OCI-LY1 (cell line): ENCODE data around the gene INTS12.

Source experiments
- H2AFZ ChIP-seq: fragments of 200-600 bp; sonication (generic), shearing (Covaris generic); 2 replicates; pipeline ENCODE4 v1.6.0; 2014; ENCODE audit warnings: antibody characterized with exemption, mild to moderate bottlenecking, low read length
- H3F3A ChIP-seq: fragments of 200-600 bp; sonication (generic), shearing (Covaris generic); 2 replicates; pipeline ENCODE4 v1.6.0; 2014; ENCODE audit warnings: mild to moderate bottlenecking, antibody characterized with exemption, low read length, moderate library complexity; ENCODE audit not compliant: insufficient read depth
- H3K27ac ChIP-seq: fragments of 200-600 bp; sonication (generic); 2 replicates; pipeline ENCODE4 v1.5.1; 2014; ENCODE audit warnings: low read length, mixed run types, mild to moderate bottlenecking, low read depth; ENCODE audit not compliant: poor library complexity, severe bottlenecking
- H3K27me3 ChIP-seq: fragments of 200-600 bp; sonication (generic); 2 replicates; pipeline ENCODE4 v1.6.0; 2014; ENCODE audit warnings: antibody characterized with exemption, mild to moderate bottlenecking, low read length, moderate library complexity; ENCODE audit not compliant: insufficient read depth
- H3K36me3 ChIP-seq: fragments of 200-600 bp; sonication (generic); 2 replicates; pipeline ENCODE4 v1.6.1; 2014; ENCODE audit warnings: mild to moderate bottlenecking, antibody characterized with exemption, low read length, moderate library complexity, mixed read lengths; ENCODE audit not compliant: insufficient read depth
- H3K4me1 ChIP-seq: fragments of 200-600 bp; sonication (generic); 2 replicates; pipeline ENCODE4 v1.5.1; 2014; ENCODE audit warnings: mild to moderate bottlenecking, low read length, moderate library complexity; ENCODE audit not compliant: insufficient read depth, severe bottlenecking
- H3K4me2 ChIP-seq: fragments of 200-600 bp; sonication (generic), shearing (Covaris generic); 2 replicates; pipeline ENCODE4 v1.6.1; 2014; ENCODE audit warnings: low read length
- H3K4me3 ChIP-seq: fragments of 200-600 bp; sonication (generic); 2 replicates; pipeline ENCODE4 v1.5.1; 2014; ENCODE audit warnings: low read length, low read depth, mild to moderate bottlenecking, mixed read lengths; ENCODE audit not compliant: poor library complexity, severe bottlenecking
- H3K79me2 ChIP-seq: fragments of 200-600 bp; shearing (Covaris generic); 2 replicates; pipeline ENCODE4 v1.6.1; 2016; ENCODE audit warnings: mixed run types, low read length, mixed read lengths; ENCODE audit not compliant: insufficient read depth
- H3K9ac ChIP-seq: fragments of 200-600 bp; sonication (generic), shearing (Covaris generic); 2 replicates; pipeline ENCODE4 v1.6.1; 2014; ENCODE audit warnings: mild to moderate bottlenecking, low read length, mixed read lengths
- H3K9me2 ChIP-seq: fragments of 200-600 bp; sonication (generic), shearing (Covaris generic); 2 replicates; pipeline ENCODE4 v1.6.1; 2014; ENCODE audit warnings: low read depth, mild to moderate bottlenecking, low read length, mixed read lengths
- H3K9me3 ChIP-seq: fragments of 200-600 bp; shearing (Covaris generic); 2 replicates; pipeline ENCODE4 v1.6.1; 2014; ENCODE audit warnings: low read length, mixed read lengths
- H4K20me1 ChIP-seq: fragments of 200-600 bp; sonication (generic), shearing (Covaris generic); 2 replicates; pipeline ENCODE4 v1.6.0; 2016; ENCODE audit warnings: mild to moderate bottlenecking, low read length; ENCODE audit not compliant: insufficient read depth
- EZH2 ChIP-seq: fragments of 200-600 bp; sonication (generic), shearing (Covaris generic); IDR thresholded peaks from 2 replicates; pipeline ENCODE4 v1.8.0; 2017; ENCODE audit warnings: borderline replicate concordance, mixed run types, mild to moderate bottlenecking, antibody characterized with exemption, low read length, moderate library complexity, mixed read lengths
- TF ChIP-seq, protein P1 (sequence below): fragments of 200-600 bp; sonication (generic), shearing (Covaris generic); IDR thresholded peaks from 2 replicates; pipeline ENCODE4 v1.5.1; 2017; ENCODE audit warnings: mild to moderate bottlenecking, antibody characterized with exemption, low read length, moderate library complexity, mixed read lengths

INTS12 gene

DNA sequence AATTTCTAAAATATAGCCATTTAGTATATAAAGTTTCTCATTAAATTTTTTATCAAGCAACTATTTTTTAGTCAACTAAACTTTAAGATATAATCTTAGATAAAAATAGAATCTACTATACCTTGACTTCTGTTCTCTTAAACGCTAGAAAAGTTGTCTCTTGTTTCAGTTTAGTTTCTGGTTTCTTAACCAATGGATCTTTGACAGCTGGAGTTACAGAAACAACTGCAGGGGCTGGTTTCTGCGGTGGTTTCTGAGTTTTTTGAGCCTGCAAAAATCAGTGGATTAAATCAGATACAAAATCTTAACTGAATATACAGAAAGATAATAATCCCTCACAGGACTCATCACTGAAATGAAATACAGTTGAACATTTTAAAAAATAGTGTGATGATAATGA lies 21.9 kb downstream of the INTS12 start:
- Histone ChIP-seq H3F3A (no peaks in the 10 kb centered on the region), H3K4me3 (no peak overlapping the region), H3K4me1 (no peaks in the 10 kb centered on the region), H3K27ac (no peak overlapping the region), H2AFZ (no peak overlapping the region), H3K9me2 (no peaks in the 10 kb centered on the region), H3K27me3 (no peaks in the 10 kb centered on the region), H3K79me2 (no peaks in the 10 kb centered on the region), H4K20me1 (no peaks in the 10 kb centered on the region), H3K9me3 (no peaks in the 10 kb centered on the region), H3K4me2 (no peak overlapping the region), H3K9ac (no peak overlapping the region), H3K36me3 (peaks cover 83% of the 10 kb centered on the region)
- TF ChIP-seq, protein P1, sequence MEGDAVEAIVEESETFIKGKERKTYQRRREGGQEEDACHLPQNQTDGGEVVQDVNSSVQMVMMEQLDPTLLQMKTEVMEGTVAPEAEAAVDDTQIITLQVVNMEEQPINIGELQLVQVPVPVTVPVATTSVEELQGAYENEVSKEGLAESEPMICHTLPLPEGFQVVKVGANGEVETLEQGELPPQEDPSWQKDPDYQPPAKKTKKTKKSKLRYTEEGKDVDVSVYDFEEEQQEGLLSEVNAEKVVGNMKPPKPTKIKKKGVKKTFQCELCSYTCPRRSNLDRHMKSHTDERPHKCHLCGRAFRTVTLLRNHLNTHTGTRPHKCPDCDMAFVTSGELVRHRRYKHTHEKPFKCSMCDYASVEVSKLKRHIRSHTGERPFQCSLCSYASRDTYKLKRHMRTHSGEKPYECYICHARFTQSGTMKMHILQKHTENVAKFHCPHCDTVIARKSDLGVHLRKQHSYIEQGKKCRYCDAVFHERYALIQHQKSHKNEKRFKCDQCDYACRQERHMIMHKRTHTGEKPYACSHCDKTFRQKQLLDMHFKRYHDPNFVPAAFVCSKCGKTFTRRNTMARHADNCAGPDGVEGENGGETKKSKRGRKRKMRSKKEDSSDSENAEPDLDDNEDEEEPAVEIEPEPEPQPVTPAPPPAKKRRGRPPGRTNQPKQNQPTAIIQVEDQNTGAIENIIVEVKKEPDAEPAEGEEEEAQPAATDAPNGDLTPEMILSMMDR, result no peak
- no peak for TF ChIP-seq EZH2

DNA sequence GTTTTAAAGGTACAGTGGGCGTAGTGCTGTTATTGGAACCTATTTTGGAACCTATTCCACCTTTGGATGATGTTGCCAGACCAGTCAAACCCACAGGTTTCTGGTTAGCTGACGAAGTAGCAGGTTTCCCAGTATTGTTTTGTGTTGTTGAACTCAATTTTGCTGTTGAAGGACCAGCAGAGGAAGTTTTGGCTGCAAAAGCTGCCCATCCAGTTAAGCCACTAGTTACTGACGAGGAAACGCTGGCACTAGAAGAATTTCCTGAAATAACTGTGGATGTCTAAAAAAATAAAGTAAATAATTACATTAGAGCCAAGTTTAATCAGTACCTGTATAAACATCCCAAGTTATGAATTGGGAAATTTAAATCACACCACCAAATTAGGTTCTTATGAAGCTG lies 25.5 kb downstream of the INTS12 start:
- Histone ChIP-seq H3K9me3 (no peaks in the 10 kb centered on the region), H3K27ac (no peak overlapping the region), H4K20me1 (no peaks in the 10 kb centered on the region), H2AFZ (no peak overlapping the region), H3K27me3 (no peaks in the 10 kb centered on the region), H3K4me3 (no peak overlapping the region), H3K9ac (no peak overlapping the region), H3K36me3 (peaks cover 55% of the 10 kb centered on the region), H3K4me1 (no peaks in the 10 kb centered on the region), H3K9me2 (no peaks in the 10 kb centered on the region), H3K79me2 (no peaks in the 10 kb centered on the region), H3K4me2 (no peak overlapping the region), H3F3A (no peaks in the 10 kb centered on the region)
- no peak for TF ChIP-seq EZH2
- TF ChIP-seq, protein P1, result no peak

DNA sequence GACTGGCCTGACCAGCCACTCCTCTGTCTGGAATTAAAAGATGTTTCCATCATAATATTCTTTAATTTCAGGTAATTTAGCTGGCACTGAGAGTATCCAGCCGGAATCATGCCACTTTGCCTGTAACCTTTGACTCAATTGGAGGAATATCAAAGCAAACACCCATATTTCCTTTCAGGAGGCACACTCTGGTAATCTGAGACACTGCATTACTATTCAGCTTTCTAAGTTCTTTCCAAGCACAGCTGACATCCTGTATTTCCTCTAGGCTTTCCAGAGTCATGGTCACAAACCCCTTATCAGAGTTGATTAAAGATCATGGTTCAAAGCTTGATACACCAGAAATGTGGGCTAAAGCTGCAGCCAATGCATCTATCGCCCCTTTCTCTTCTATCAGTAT lies 29.3 kb downstream of the INTS12 start:
- no peaks in the 10 kb centered on the region for H3K4me1 ChIP-seq
- H3K9me3 ChIP-seq, result no peaks in the 10 kb centered on the region
- H3K9me2 ChIP-seq, result no peaks in the 10 kb centered on the region
- no peak overlapping the region for H2AFZ ChIP-seq
- H3K4me3 ChIP-seq, result no peak overlapping the region
- TF ChIP-seq EZH2, result no peak
- TF ChIP-seq, protein P1, result no peak
- H3K36me3 ChIP-seq, result peaks cover 29% of the 10 kb centered on the region
- no peaks in the 10 kb centered on the region for H3F3A ChIP-seq
- H3K4me2 ChIP-seq, result no peak overlapping the region
- no peak overlapping the region for H3K9ac ChIP-seq
- H3K79me2 ChIP-seq, result no peaks in the 10 kb centered on the region
- H3K27ac ChIP-seq, result no peak overlapping the region
- H3K27me3 ChIP-seq, result no peaks in the 10 kb centered on the region
- H4K20me1 ChIP-seq, result no peaks in the 10 kb centered on the region
